ENCODE results near the gene DAPK3. TPM values are rescaled to one million over a fixed set of nuclear protein-coding genes. Genes with fewer than 3 reads are reported as not detected.
"Not testable (repeated sequence)": the region's sequence is repeated elsewhere in the genome, so short reads cannot be mapped to it uniquely, and the experiment has no call there.

The DAPK3 gene
- total RNA-seq, 1 experiment from 2014 or later: 58.6 TPM

GRCh38 chr19:4012975-4013634 is 42.2 kb upstream of the DAPK3 start:
- H3K36me3 Mint-ChIP-seq (ENCODE audit: insufficient read depth, unreplicated experiment): peaks cover 26% of the 10 kb centered on the region
- no TSS peak for BruUV-seq (replicated peaks)
- DNase-seq: no peak
- no peaks in the 10 kb centered on the region for H3K27me3 ChIP-seq (replicated peaks; ENCODE audit: control insufficient read depth, insufficient read depth, low read length)
- peaks cover 5% of the 10 kb centered on the region for H3K4me1 Mint-ChIP-seq (ENCODE audit: low read depth, unreplicated experiment)
- no peak overlapping the region for H3K4me3 Mint-ChIP-seq (ENCODE audit: unreplicated experiment)
- H3K9me3 ChIP-seq: no peaks in the 10 kb centered on the region
- H3K9me3 Mint-ChIP-seq (ENCODE audit: unreplicated experiment): no peaks in the 10 kb centered on the region
- no peak overlapping the region for H3K27ac Mint-ChIP-seq (ENCODE audit: unreplicated experiment)
- peaks cover 1% of the 10 kb centered on the region for H3K36me3 ChIP-seq (ENCODE audit: control insufficient read depth, insufficient read depth, low read length)
- H3K4me1 ChIP-seq: no peaks in the 10 kb centered on the region
- no peak overlapping the region for H3K4me3 ChIP-seq (ENCODE audit: low read depth, low read length)
- ChIA-PET POLR2A (no interaction called here), CTCF (no interaction called here)
- intact Hi-C loops (cut with micrococcal nuclease; ENCODE audit: unreplicated experiment): no loop called here
- no peak for TF ChIP-seq CTCF (IDR thresholded peaks at IDR 0.05; ENCODE audit: insufficient read depth in 1 of 2, low read depth in 1 of 2, low read length in 1 of 2, severe bottlenecking in 1 of 2, unreplicated experiment in 1 of 2)
- no peaks in the 10 kb centered on the region for H3K27me3 Mint-ChIP-seq (ENCODE audit: insufficient read depth, unreplicated experiment)

GRCh38 chr19:4012092-4012974 is 41.4 kb upstream of the DAPK3 start:
- TF ChIP-seq CTCF (IDR thresholded peaks at IDR 0.05; ENCODE audit: insufficient read depth in 1 of 2, low read depth in 1 of 2, low read length in 1 of 2, severe bottlenecking in 1 of 2, unreplicated experiment in 1 of 2): no peak
- ChIA-PET POLR2A (no interaction called here), CTCF (interaction anchor here (0.5 kb wide), 1 partner anchor 1314 kb away, joined by 5 read pairs; no protein-coding TSS in a partner anchor)
- Histone ChIP-seq H3K4me1 (no peaks in the 10 kb centered on the region), H3K9me3 (no peaks in the 10 kb centered on the region), H3K27me3 (replicated peaks; ENCODE audit: control insufficient read depth, insufficient read depth, low read length) (no peaks in the 10 kb centered on the region), H3K4me3 (ENCODE audit: low read depth, low read length) (no peak overlapping the region), H3K36me3 (ENCODE audit: control insufficient read depth, insufficient read depth, low read length) (peaks cover 1% of the 10 kb centered on the region)
- no peak for DNase-seq
- H3K9me3 Mint-ChIP-seq (ENCODE audit: unreplicated experiment): no peaks in the 10 kb centered on the region
- H3K4me1 Mint-ChIP-seq (ENCODE audit: low read depth, unreplicated experiment): peaks cover 5% of the 10 kb centered on the region
- H3K4me3 Mint-ChIP-seq (ENCODE audit: unreplicated experiment): no peak overlapping the region
- BruUV-seq (replicated peaks): no TSS peak
- peaks cover 26% of the 10 kb centered on the region for H3K36me3 Mint-ChIP-seq (ENCODE audit: insufficient read depth, unreplicated experiment)
- no peak overlapping the region for H3K27ac Mint-ChIP-seq (ENCODE audit: unreplicated experiment)
- H3K27me3 Mint-ChIP-seq (ENCODE audit: insufficient read depth, unreplicated experiment): no peaks in the 10 kb centered on the region
- intact Hi-C loops (cut with micrococcal nuclease; ENCODE audit: unreplicated experiment): no loop called here

- POLR2A ChIA-PET; BruUV-seq (replicated peaks): not testable (repeated sequence)
Measured at GRCh38 chr19:4011430-4011829, 40.5 kb upstream of the DAPK3 start.

More at GRCh38 chr19:4011430-4011829, 40.5 kb upstream of the DAPK3 start:
- H3K27me3 Mint-ChIP-seq (ENCODE audit: insufficient read depth, unreplicated experiment); H3K4me1 ChIP-seq; H3K27me3 ChIP-seq (replicated peaks; ENCODE audit: control insufficient read depth, insufficient read depth, low read length); H3K4me3 ChIP-seq (ENCODE audit: low read depth, low read length); intact Hi-C loops (cut with micrococcal nuclease; ENCODE audit: unreplicated experiment); H3K36me3 ChIP-seq (ENCODE audit: control insufficient read depth, insufficient read depth, low read length); H3K4me3 Mint-ChIP-seq (ENCODE audit: unreplicated experiment); H3K9me3 Mint-ChIP-seq (ENCODE audit: unreplicated experiment); H3K4me1 Mint-ChIP-seq (ENCODE audit: low read depth, unreplicated experiment); H3K9me3 ChIP-seq; CTCF ChIA-PET; DNase-seq; H3K27ac Mint-ChIP-seq (ENCODE audit: unreplicated experiment): not testable (repeated sequence)
- H3K36me3 Mint-ChIP-seq (ENCODE audit: insufficient read depth, unreplicated experiment): peaks cover 26% of the 10 kb centered on the region

Data from Caco-2 (cell line).